HCT116 (cell line): Measurements from ENCODE around the gene CIB4. TPM values are rescaled to one million over a fixed set of nuclear protein-coding genes. Genes with fewer than 3 reads are reported as not detected.

Source experiments
- ATAC-seq: fragments of 200-7000 bp; cut with Tn5 transposase; 2 replicates; pipeline ENCODE4 v1.9.1; 2020; ENCODE audit warnings: mild to moderate bottlenecking, moderate library complexity
- BruUV-seq: library from RNA; stranded (reverse); fragments of 400-500 nt; replicated peaks from 2 replicates; lab custom pipeline; 2021; lab: Mats Ljungman, UMichigan
- CTCF ChIA-PET: fragments of 300-600 bp; sonication (Branson Sonifier 250); formaldehyde crosslinking; loops from one replicate; lab custom pipeline; 2021; ENCODE audit warnings: antibody characterized with exemption; lab: Charles Lee
- POLR2A ChIA-PET: fragments of 300-600, 350-600 bp; sonication (Branson Sonifier 250); formaldehyde crosslinking; loops from one replicate; lab custom pipeline; 2021; ENCODE audit warnings: antibody characterized with exemption; lab: Charles Lee
- RAD21 ChIA-PET, 2 experiments: fragments of 300-600 bp; sonication (Branson Sonifier 250); formaldehyde crosslinking; loops; one replicate each; lab custom pipeline; 2023; ENCODE audit warnings: low total read pairs in 2 of 2; ENCODE audit not compliant: uncharacterized antibody in 2 of 2, unreplicated experiment in 2 of 2, low non-redundant PET in 1 of 2; lab: Charles Lee
- DNase-seq: peaks from one replicate; pipeline ENCODE4 v3.0.0-alpha.2; 2010; ENCODE audit warnings: low read depth, low spot score
- H2AFZ ChIP-seq: fragments of 200-600 bp; shearing (Covaris generic), sonication (generic); 2 replicates; pipeline ENCODE4 v1.6.1; 2017; ENCODE audit warnings: low read depth, mixed run types, mixed read lengths, antibody characterized with exemption, low read length; ENCODE audit not compliant: poor library complexity, severe bottlenecking
- H3K27ac ChIP-seq: 2 replicates; pipeline ENCODE4 v1.5.1; 2012; ENCODE audit warnings: low read depth, low read length
- H3K27me3 ChIP-seq: fragments of 200-600 bp; sonication (generic); 2 replicates; pipeline ENCODE4 v1.6.1; 2016; ENCODE audit warnings: mixed run types, low read length, mixed read lengths; ENCODE audit not compliant: insufficient read depth
- H3K36me3 ChIP-seq, 2 experiments: fragments of 200-500 bp in 1 of 2; fragments of 200-600 bp in 1 of 2; sonication (Bioruptor generic) in 1 of 2; sonication (generic) in 1 of 2; 2 replicates each; pipeline versions ENCODE4 v1.5.1 to v1.6.1; 2014 to 2016; ENCODE audit warnings: low read length in 2 of 2, inconsistent platforms in 1 of 2, mixed read lengths in 1 of 2, mixed run types in 1 of 2; ENCODE audit not compliant: insufficient read depth in 2 of 2, control insufficient read depth in 1 of 2
- H3K4me1 ChIP-seq, 2 experiments: fragments of 200-600 bp in 1 of 2; sonication (generic) in 1 of 2; 2 replicates each; pipeline versions ENCODE4 v1.5.1 to v1.6.1; 2012 to 2017; ENCODE audit warnings: low read length in 2 of 2, inconsistent platforms in 1 of 2, mild to moderate bottlenecking in 1 of 2, mixed read lengths in 1 of 2, mixed run types in 1 of 2, moderate library complexity in 1 of 2; ENCODE audit not compliant: insufficient read depth in 2 of 2, control insufficient read depth in 1 of 2
- H3K4me2 ChIP-seq: fragments of 200-600 bp; sonication (generic); 2 replicates; pipeline ENCODE4 v1.6.1; 2017; ENCODE audit warnings: mixed run types, low read length, mixed read lengths
- H3K4me3 ChIP-seq, 2 experiments: fragments of 200-600 bp in 1 of 2; sonication (generic) in 1 of 2; replicated peaks in 1 of 2; 2 replicates each; pipeline ENCODE4 v1.5.1; 2011 to 2016; ENCODE audit warnings: low read length in 2 of 2, control low read depth in 1 of 2, low read depth in 1 of 2, mild to moderate bottlenecking in 1 of 2, mixed read lengths in 1 of 2, mixed run types in 1 of 2
- H3K79me2 ChIP-seq: fragments of 200-600 bp; sonication (generic); 2 replicates; pipeline ENCODE4 v1.6.1; 2017; ENCODE audit warnings: mild to moderate bottlenecking, mixed run types, low read length, moderate library complexity, mixed read lengths; ENCODE audit not compliant: insufficient read depth
- H3K9ac ChIP-seq: fragments of 200-600 bp; sonication (generic); 2 replicates; pipeline ENCODE4 v1.6.1; 2016; ENCODE audit warnings: low read length, mixed read lengths
- H3K9me2 ChIP-seq: fragments of 200-600 bp; sonication (generic), shearing (Covaris generic); 2 replicates; pipeline ENCODE4 v1.6.1; 2017; ENCODE audit warnings: mixed run types, mild to moderate bottlenecking, moderate library complexity; ENCODE audit not compliant: insufficient read depth
- H3K9me3 ChIP-seq, 2 experiments: fragments of 200-500 bp in 1 of 2; fragments of 200-600 bp in 1 of 2; sonication (Bioruptor generic) in 1 of 2; sonication (generic) in 1 of 2; 2 replicates each; pipeline ENCODE4 v1.6.1; 2014 to 2017; ENCODE audit warnings: low read length in 2 of 2, mixed read lengths in 2 of 2, inconsistent platforms in 1 of 2, low read depth in 1 of 2, mild to moderate bottlenecking in 1 of 2, mixed run types in 1 of 2, moderate library complexity in 1 of 2; ENCODE audit not compliant: control insufficient read depth in 1 of 2, insufficient read depth in 1 of 2
- H4K20me1 ChIP-seq: fragments of 200-600 bp; sonication (generic), shearing (Covaris generic); 2 replicates; pipeline ENCODE4 v1.6.1; 2017; ENCODE audit warnings: mixed run types, mild to moderate bottlenecking, moderate library complexity; ENCODE audit not compliant: insufficient read depth
- ATF3 ChIP-seq: IDR thresholded peaks from 2 replicates; pipeline ENCODE4 v1.6.1; 2012
- CBX3 ChIP-seq: IDR thresholded peaks from 2 replicates; pipeline ENCODE4 v1.6.1; 2012; ENCODE audit warnings: low read depth
- CEBPB ChIP-seq: IDR thresholded peaks from 2 replicates; pipeline ENCODE4 v1.6.1; 2012; ENCODE audit warnings: low read depth
- EGR1 ChIP-seq: IDR thresholded peaks from 2 replicates; pipeline ENCODE4 v1.6.1; 2012; ENCODE audit warnings: low read depth
- EZH2phosphoT487 ChIP-seq: fragments of 200-600 bp; IDR thresholded peaks from 2 replicates; pipeline ENCODE4 v1.6.1; 2018; ENCODE audit warnings: antibody characterized with exemption, borderline replicate concordance
- FOSL1 ChIP-seq: IDR thresholded peaks from 2 replicates; pipeline ENCODE4 v1.6.1; 2012; ENCODE audit warnings: low read depth
- POLR2AphosphoS5 ChIP-seq: IDR thresholded peaks from 2 replicates; pipeline ENCODE4 v1.6.1; 2011; ENCODE audit warnings: mild to moderate bottlenecking, low read depth, low read length, moderate library complexity
- RAD21 ChIP-seq: IDR thresholded peaks from 2 replicates; pipeline ENCODE4 v1.6.1; 2012; ENCODE audit warnings: low read depth, mild to moderate bottlenecking
- REST ChIP-seq: IDR thresholded peaks from 2 replicates; pipeline ENCODE4 v1.6.1; 2012; ENCODE audit warnings: low read depth
- SP1 ChIP-seq: IDR thresholded peaks from 2 replicates; pipeline ENCODE4 v1.6.1; 2012; ENCODE audit warnings: low read depth
- SRF ChIP-seq: IDR thresholded peaks from 2 replicates; pipeline ENCODE4 v1.6.1; 2012; ENCODE audit warnings: low read depth
- ZNF274 ChIP-seq: fragments of 200-500 bp; sonication (Bioruptor generic); IDR thresholded peaks from 2 replicates; pipeline ENCODE4 v1.6.1; 2014; ENCODE audit warnings: mild to moderate bottlenecking, low read depth, low read length, inconsistent platforms
- intact Hi-C: fragments of 100-400 bp; cut with micrococcal nuclease; formaldehyde crosslinking; loops from 2 replicates; pipeline ENCODE4 v1.10.0; 2022
- total RNA-seq: library from RNA; stranded (reverse); gene quantifications from one replicate; pipeline ENCODE4 v1.2.1, GENCODE V29; 2021; ENCODE audit not compliant: unreplicated experiment

CIB4 gene
- total RNA-seq, 1 experiment from 2014 or later: not detected

- no peak overlapping the region for H3K9ac ChIP-seq
- no peaks in the 10 kb centered on the region for H3K4me1 ChIP-seq
- no peaks in the 10 kb centered on the region for H3K79me2 ChIP-seq
- intact Hi-C loops: no loop called here
- H4K20me1 ChIP-seq: no peaks in the 10 kb centered on the region
- ATAC-seq (no peak), DNase-seq (no peak)
- ChIA-PET POLR2A (no interaction called here), CTCF (no interaction called here), RAD21 (no interaction called here)
- no peak overlapping the region for H3K27ac ChIP-seq
- no peak for TF ChIP-seq EGR1
- no peak for TF ChIP-seq CBX3
- no peak for TF ChIP-seq EZH2phosphoT487
- no peak for TF ChIP-seq FOSL1
- TF ChIP-seq SP1: no peak
- TF ChIP-seq REST: no peak
- no peak for TF ChIP-seq CEBPB
- TF ChIP-seq ATF3: no peak
- no peak for TF ChIP-seq RAD21
- TF ChIP-seq POLR2AphosphoS5: no peak
- TF ChIP-seq SRF: no peak
- TF ChIP-seq ZNF274: no peak
- H3K9me3 ChIP-seq: no peaks in the 10 kb centered on the region
- no peak overlapping the region for H3K4me3 ChIP-seq
- no peak overlapping the region for H3K4me2 ChIP-seq
- no peaks in the 10 kb centered on the region for H3K36me3 ChIP-seq
- no peaks in the 10 kb centered on the region for H3K9me2 ChIP-seq
- BruUV-seq: no TSS peak
- peaks cover 30% of the 10 kb centered on the region for H3K27me3 ChIP-seq
- no peak overlapping the region for H2AFZ ChIP-seq
These were observed 56.1 kb downstream of the CIB4 start for GRCh38 chr2:26585100-26585499.
